GM23338 (cell line): ENCODE data around the gene PDSS2.

Source experiments
- CTCF ChIP-seq, 2 experiments: fragments of 200-600 bp in 1 of 2; sonication (generic) in 1 of 2; conservative IDR thresholded peaks; 2 replicates each; pipeline versions ENCODE4 v1.5.1 to v1.6.1; 2016 to 2017; ENCODE audit warnings: antibody characterized with exemption in 2 of 2, low read depth in 2 of 2, mild to moderate bottlenecking in 2 of 2, moderate library complexity in 1 of 2
- EZH2 ChIP-seq: fragments of 200-600 bp; sonication (generic); IDR thresholded peaks from one replicate; pipeline ENCODE4 v1.8.0; 2017; ENCODE audit warnings: antibody characterized with exemption, mild to moderate bottlenecking, low read depth; ENCODE audit not compliant: unreplicated experiment
- EZH2phosphoT487 ChIP-seq: fragments of 200-600 bp; sonication (generic); IDR thresholded peaks from one replicate; pipeline ENCODE4 v1.8.1; 2018; ENCODE audit warnings: antibody characterized with exemption; ENCODE audit not compliant: unreplicated experiment
- JUNB ChIP-seq: IDR thresholded peaks from one replicate; pipeline ENCODE4 v1.6.1; 2016; ENCODE audit warnings: antibody characterized with exemption; ENCODE audit not compliant: unreplicated experiment
- POLR2AphosphoS5 ChIP-seq: IDR thresholded peaks from 2 replicates; pipeline ENCODE4 v1.6.1; 2016; ENCODE audit warnings: antibody characterized with exemption, low read depth
- REST ChIP-seq: IDR thresholded peaks from one replicate; pipeline ENCODE4 v1.6.1; 2018; ENCODE audit warnings: antibody characterized with exemption; ENCODE audit not compliant: unreplicated experiment

- no peak for TF ChIP-seq EZH2
- TF ChIP-seq CTCF (conservative IDR thresholded peaks at IDR 0.05; ENCODE audit: low read depth in 2 of 2): no peak
- no peak for TF ChIP-seq POLR2AphosphoS5
- TF ChIP-seq REST: no peak
- TF ChIP-seq EZH2phosphoT487: no peak
- TF ChIP-seq JUNB: no peak
These were observed 137.6 kb downstream of the PDSS2 start for GRCh38 chr6:107321793-107322192.
